Panc1 (cell line): ENCODE measurements around the gene FRK. TPM values are rescaled to one million over a fixed set of nuclear protein-coding genes. Genes with fewer than 3 reads are reported as not detected.

Experiments
- ATAC-seq: fragments of 200-7000 bp; cut with Tn5 transposase; 2 replicates; pipeline ENCODE4 v1.9.1; 2020; ENCODE audit warnings: mild to moderate bottlenecking, moderate library complexity
- BruUV-seq: library from RNA; stranded (reverse); fragments of 400-500 nt; replicated peaks from 2 replicates; lab custom pipeline; 2021; lab: Mats Ljungman, UMichigan
- CTCF ChIA-PET: fragments of 300-600 bp; sonication (Branson Sonifier 250); formaldehyde crosslinking; loops from one replicate; lab custom pipeline; 2022; ENCODE audit warnings: antibody characterized with exemption; lab: Charles Lee
- POLR2A ChIA-PET: fragments of 300-600 bp; sonication (Branson Sonifier 250); formaldehyde crosslinking; loops from one replicate; lab custom pipeline; 2022; ENCODE audit warnings: antibody characterized with exemption; lab: Charles Lee
- DNase-seq: peaks from one replicate; pipeline ENCODE4 v3.0.0-alpha.2; 2010; ENCODE audit warnings: low read depth, low spot score
- H3K27ac ChIP-seq: 2 replicates; pipeline ENCODE4 v1.5.1; 2011; ENCODE audit warnings: mild to moderate bottlenecking, low read length, inconsistent platforms
- H3K27me3 ChIP-seq: fragments of 200-500 bp; sonication (Bioruptor generic); 2 replicates; pipeline ENCODE4 v1.6.0; 2014; ENCODE audit warnings: low read length, inconsistent platforms; ENCODE audit not compliant: control insufficient read depth, insufficient read depth
- H3K36me3 ChIP-seq: fragments of 200-500 bp; sonication (Bioruptor generic); 2 replicates; pipeline ENCODE4 v1.5.1; 2014; ENCODE audit warnings: inconsistent platforms, mild to moderate bottlenecking, low read length, moderate library complexity; ENCODE audit not compliant: control insufficient read depth, insufficient read depth
- H3K4me1 ChIP-seq: 2 replicates; pipeline ENCODE4 v1.5.1; 2011; ENCODE audit warnings: inconsistent platforms, mild to moderate bottlenecking, low read length, moderate library complexity; ENCODE audit not compliant: control insufficient read depth, insufficient read depth
- H3K4me3 ChIP-seq, 2 experiments: 2 replicates each; pipeline ENCODE4 v1.5.1; 2011 to 2012; ENCODE audit warnings: low read depth in 2 of 2, low read length in 2 of 2, mild to moderate bottlenecking in 2 of 2, inconsistent platforms in 1 of 2, moderate library complexity in 1 of 2
- H3K9me3 ChIP-seq: fragments of 200-500 bp; sonication (Bioruptor generic); 2 replicates; pipeline ENCODE4 v1.5.1; 2014; ENCODE audit warnings: low read depth, mild to moderate bottlenecking, inconsistent platforms, low read length, moderate library complexity; ENCODE audit not compliant: control insufficient read depth, insufficient read depth
- POLR2AphosphoS5 ChIP-seq: IDR thresholded peaks from 2 replicates; pipeline ENCODE4 v1.6.1; 2012; ENCODE audit warnings: mild to moderate bottlenecking, low read depth, low read length, moderate library complexity
- SIN3A ChIP-seq: IDR thresholded peaks from 2 replicates; pipeline ENCODE4 v1.6.1; 2012; ENCODE audit warnings: low read depth, mild to moderate bottlenecking, low read length, moderate library complexity, borderline replicate concordance; ENCODE audit not compliant: insufficient read depth
- TCF7L2 ChIP-seq: IDR thresholded peaks from 2 replicates; pipeline ENCODE4 v1.6.1; 2011; ENCODE audit warnings: mild to moderate bottlenecking, low read depth, low read length, inconsistent platforms
- in situ Hi-C: cut with HindIII; loops from 2 replicates; pipeline ENCODE4 v1.10.0; 2016; ENCODE audit warnings: low sequenced_read_pairs, low pct_unique_long_range_greater_than_20kb
- intact Hi-C: fragments of 100-400 bp; cut with micrococcal nuclease; formaldehyde crosslinking; loops from one replicate; pipeline ENCODE4 v1.10.0; 2022; ENCODE audit not compliant: unreplicated experiment
- total RNA-seq: library from RNA; stranded (reverse); gene quantifications from one replicate; pipeline ENCODE4 v1.2.1, GENCODE V29; 2021; ENCODE audit not compliant: unreplicated experiment
- TF ChIP-seq, protein P1 (sequence below), 2 experiments: IDR thresholded peaks; 2 replicates each; pipeline ENCODE4 v1.6.1; 2011 to 2012; ENCODE audit warnings: low read depth in 2 of 2, control low read depth in 1 of 2, low read length in 1 of 2, mild to moderate bottlenecking in 1 of 2, moderate library complexity in 1 of 2; ENCODE audit not compliant: insufficient read depth in 1 of 2
- TF ChIP-seq, protein P2 (sequence below): fragments of 450-650 bp; IDR thresholded peaks from 2 replicates; pipeline ENCODE4 v1.5.1; 2017; ENCODE audit warnings: mild to moderate bottlenecking

FRK gene
- total RNA-seq, 1 experiment from 2014 or later = 2.5 TPM

DNA sequence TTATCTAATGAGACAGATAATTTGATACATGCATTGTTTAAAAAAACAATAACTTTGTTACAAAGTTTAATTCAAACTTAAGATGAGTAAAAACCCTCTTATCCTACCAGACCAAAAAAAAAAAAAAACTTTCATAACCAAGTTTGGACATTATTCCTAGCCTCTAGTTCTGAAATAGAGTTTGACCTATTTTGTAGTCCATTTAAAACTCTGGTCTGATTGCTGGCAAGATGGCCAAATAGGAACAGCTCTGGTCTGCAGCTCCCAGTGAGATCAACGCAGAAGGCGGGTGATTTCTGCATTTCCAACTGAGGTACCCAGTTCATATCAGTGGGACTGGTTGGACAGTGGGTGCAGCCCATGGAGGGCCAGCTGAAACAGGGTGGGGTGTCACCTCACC, 125.9 kb downstream of the FRK start:
- ChIA-PET POLR2A (no interaction called here), CTCF (interaction anchor here (0.5 kb wide), 1 partner anchor 117 kb away, joined by 3 read pairs; no protein-coding TSS in a partner anchor)
- intact Hi-C loops (no loop called here), in situ Hi-C loops (no loop called here)
- H3K27ac ChIP-seq = no peak overlapping the region
- no peak for TF ChIP-seq SIN3A
- TF ChIP-seq, protein P1, sequence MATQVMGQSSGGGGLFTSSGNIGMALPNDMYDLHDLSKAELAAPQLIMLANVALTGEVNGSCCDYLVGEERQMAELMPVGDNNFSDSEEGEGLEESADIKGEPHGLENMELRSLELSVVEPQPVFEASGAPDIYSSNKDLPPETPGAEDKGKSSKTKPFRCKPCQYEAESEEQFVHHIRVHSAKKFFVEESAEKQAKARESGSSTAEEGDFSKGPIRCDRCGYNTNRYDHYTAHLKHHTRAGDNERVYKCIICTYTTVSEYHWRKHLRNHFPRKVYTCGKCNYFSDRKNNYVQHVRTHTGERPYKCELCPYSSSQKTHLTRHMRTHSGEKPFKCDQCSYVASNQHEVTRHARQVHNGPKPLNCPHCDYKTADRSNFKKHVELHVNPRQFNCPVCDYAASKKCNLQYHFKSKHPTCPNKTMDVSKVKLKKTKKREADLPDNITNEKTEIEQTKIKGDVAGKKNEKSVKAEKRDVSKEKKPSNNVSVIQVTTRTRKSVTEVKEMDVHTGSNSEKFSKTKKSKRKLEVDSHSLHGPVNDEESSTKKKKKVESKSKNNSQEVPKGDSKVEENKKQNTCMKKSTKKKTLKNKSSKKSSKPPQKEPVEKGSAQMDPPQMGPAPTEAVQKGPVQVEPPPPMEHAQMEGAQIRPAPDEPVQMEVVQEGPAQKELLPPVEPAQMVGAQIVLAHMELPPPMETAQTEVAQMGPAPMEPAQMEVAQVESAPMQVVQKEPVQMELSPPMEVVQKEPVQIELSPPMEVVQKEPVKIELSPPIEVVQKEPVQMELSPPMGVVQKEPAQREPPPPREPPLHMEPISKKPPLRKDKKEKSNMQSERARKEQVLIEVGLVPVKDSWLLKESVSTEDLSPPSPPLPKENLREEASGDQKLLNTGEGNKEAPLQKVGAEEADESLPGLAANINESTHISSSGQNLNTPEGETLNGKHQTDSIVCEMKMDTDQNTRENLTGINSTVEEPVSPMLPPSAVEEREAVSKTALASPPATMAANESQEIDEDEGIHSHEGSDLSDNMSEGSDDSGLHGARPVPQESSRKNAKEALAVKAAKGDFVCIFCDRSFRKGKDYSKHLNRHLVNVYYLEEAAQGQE (IDR thresholded peaks at IDR 0.05; ENCODE audit: insufficient read depth in 1 of 2, low read depth in 2 of 2, low read length in 1 of 2) = no peak
- TF ChIP-seq TCF7L2 = no peak
- TF ChIP-seq, protein P2, sequence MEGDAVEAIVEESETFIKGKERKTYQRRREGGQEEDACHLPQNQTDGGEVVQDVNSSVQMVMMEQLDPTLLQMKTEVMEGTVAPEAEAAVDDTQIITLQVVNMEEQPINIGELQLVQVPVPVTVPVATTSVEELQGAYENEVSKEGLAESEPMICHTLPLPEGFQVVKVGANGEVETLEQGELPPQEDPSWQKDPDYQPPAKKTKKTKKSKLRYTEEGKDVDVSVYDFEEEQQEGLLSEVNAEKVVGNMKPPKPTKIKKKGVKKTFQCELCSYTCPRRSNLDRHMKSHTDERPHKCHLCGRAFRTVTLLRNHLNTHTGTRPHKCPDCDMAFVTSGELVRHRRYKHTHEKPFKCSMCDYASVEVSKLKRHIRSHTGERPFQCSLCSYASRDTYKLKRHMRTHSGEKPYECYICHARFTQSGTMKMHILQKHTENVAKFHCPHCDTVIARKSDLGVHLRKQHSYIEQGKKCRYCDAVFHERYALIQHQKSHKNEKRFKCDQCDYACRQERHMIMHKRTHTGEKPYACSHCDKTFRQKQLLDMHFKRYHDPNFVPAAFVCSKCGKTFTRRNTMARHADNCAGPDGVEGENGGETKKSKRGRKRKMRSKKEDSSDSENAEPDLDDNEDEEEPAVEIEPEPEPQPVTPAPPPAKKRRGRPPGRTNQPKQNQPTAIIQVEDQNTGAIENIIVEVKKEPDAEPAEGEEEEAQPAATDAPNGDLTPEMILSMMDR = no peak
- ATAC-seq (no peak), DNase-seq (no peak)
- no peaks in the 10 kb centered on the region for H3K27me3 ChIP-seq
- no peak overlapping the region for H3K4me3 ChIP-seq
- H3K9me3 ChIP-seq = no peaks in the 10 kb centered on the region
- no peaks in the 10 kb centered on the region for H3K36me3 ChIP-seq
- no TSS peak for BruUV-seq
- no peaks in the 10 kb centered on the region for H3K4me1 ChIP-seq

DNA sequence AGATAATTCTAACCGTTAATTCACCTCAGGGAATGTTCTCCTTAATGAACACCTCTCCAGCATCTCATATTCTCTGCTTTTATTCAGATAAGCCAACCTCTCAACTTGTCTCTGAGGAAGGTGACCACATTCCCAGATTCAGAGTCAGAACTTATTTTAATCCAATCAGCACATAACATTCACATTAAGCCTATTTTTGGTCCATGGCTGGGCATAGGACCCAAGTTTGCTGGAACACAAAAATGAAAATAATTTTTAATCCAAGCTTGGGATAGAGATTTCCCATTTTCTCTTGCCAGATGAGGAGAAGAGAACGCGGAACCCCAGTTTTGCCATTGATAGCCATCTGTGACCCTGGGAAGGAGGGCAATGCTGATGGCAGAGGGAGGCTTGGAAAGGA, 126.5 kb downstream of the FRK start:
- no peaks in the 10 kb centered on the region for H3K36me3 ChIP-seq
- ChIA-PET CTCF (no interaction called here), POLR2A (no interaction called here)
- ATAC-seq (no peak), DNase-seq (no peak)
- in situ Hi-C loops (no loop called here), intact Hi-C loops (no loop called here)
- TF ChIP-seq, protein P1 (IDR thresholded peaks at IDR 0.05; ENCODE audit: insufficient read depth in 1 of 2, low read depth in 2 of 2, low read length in 1 of 2) = no peak
- no peak for TF ChIP-seq POLR2AphosphoS5
- TF ChIP-seq SIN3A = no peak
- TF ChIP-seq, protein P2 = no peak
- no peak for TF ChIP-seq TCF7L2
- H3K4me3 ChIP-seq = no peak overlapping the region
- BruUV-seq = no TSS peak
- H3K27me3 ChIP-seq = no peaks in the 10 kb centered on the region
- no peak overlapping the region for H3K27ac ChIP-seq
- H3K9me3 ChIP-seq = no peaks in the 10 kb centered on the region
- H3K4me1 ChIP-seq = no peaks in the 10 kb centered on the region
